HepG2 (cell line): Measurements from ENCODE around the gene COL27A1. TPM values are rescaled to one million over a fixed set of nuclear protein-coding genes. Genes with fewer than 3 reads are reported as not detected.

Experiments
- ATAC-seq: fragments of 200-7000 bp; cut with Tn5 transposase; 3 replicates; pipeline ENCODE4 v1.9.1; 2020; ENCODE audit warnings: mild to moderate bottlenecking, moderate library complexity
- BruUV-seq: library from RNA; stranded (reverse); fragments of 400-500 nt; replicated peaks from 2 replicates; lab custom pipeline; 2021; lab: Mats Ljungman, UMichigan
- CTCF ChIA-PET: fragments of 300-600 bp; formaldehyde crosslinking; extraction: SDS; loops from one replicate; lab custom pipeline; 2021; ENCODE audit warnings: low total read pairs, inconsistent platforms, low intra/inter-chr PET ratio; lab: Yijun Ruan, JAX
- POLR2A ChIA-PET: fragments of 350-600 bp; sonication (Branson Sonifier 250); formaldehyde crosslinking; loops from one replicate; lab custom pipeline; 2020; ENCODE audit warnings: antibody characterized with exemption, inconsistent platforms; lab: Yijun Ruan, JAX
- DNase-seq: peaks from one replicate; pipeline ENCODE4 v3.0.0-alpha.2; 2015; ENCODE audit warnings: low spot score
- FAIRE-seq: peaks from 3 replicates; lab custom pipeline; 2011; peaks lifted over from hg19 to GRCh38; lab: Jason Lieb, UNC
- H2AFZ ChIP-seq: one replicate; pipeline ENCODE4 v1.6.1; 2011; ENCODE audit warnings: low read length, inconsistent platforms
- H3K27ac ChIP-seq: fragments of 300-600 bp; 3 replicates; pipeline ENCODE4 v1.8.0; 2011; ENCODE audit warnings: mixed run types, mild to moderate bottlenecking, mixed read lengths, low read length, inconsistent platforms; ENCODE audit not compliant: insufficient read depth; ENCODE audit errors: extremely low read length
- H3K27me3 ChIP-seq, 2 experiments: fragments of 200-600 bp in 1 of 2; 2 replicates in 1 of 2; 3 replicates in 1 of 2; pipeline versions ENCODE4 v1.6.0 to v1.8.0; 2011; ENCODE audit warnings: low read length in 2 of 2, mild to moderate bottlenecking in 2 of 2, moderate library complexity in 2 of 2, inconsistent platforms in 1 of 2; ENCODE audit not compliant: insufficient read depth in 2 of 2, control insufficient read depth in 1 of 2
- H3K36me3 ChIP-seq, 2 experiments: fragments of 200-600 bp in 1 of 2; replicated peaks in 1 of 2; 2 replicates in 1 of 2; 3 replicates in 1 of 2; pipeline versions ENCODE4 v1.5.1 to v1.8.0; 2011; ENCODE audit warnings: low read length in 2 of 2, inconsistent platforms in 1 of 2; ENCODE audit not compliant: insufficient read depth in 2 of 2, control insufficient read depth in 1 of 2
- H3K4me1 ChIP-seq: 2 replicates; pipeline ENCODE4 v1.5.1; 2012; ENCODE audit warnings: low read length, inconsistent platforms; ENCODE audit not compliant: insufficient read depth
- H3K4me2 ChIP-seq: 2 replicates; pipeline ENCODE4 v1.6.0; 2011; ENCODE audit warnings: low read depth, low read length, inconsistent platforms
- H3K4me3 ChIP-seq, 3 experiments: fragments of 200-600 bp in 1 of 3; sonication (generic), shearing (Covaris generic) in 1 of 3; replicated peaks in 1 of 3; 2 replicates each; pipeline ENCODE4 v1.5.1; 2011 to 2016; ENCODE audit warnings: low read length in 3 of 3, inconsistent platforms in 2 of 3, low read depth in 2 of 3, mild to moderate bottlenecking in 2 of 3, control low read depth in 1 of 3, mixed read lengths in 1 of 3; ENCODE audit not compliant: insufficient read depth in 1 of 3
- H3K79me2 ChIP-seq: one replicate; pipeline ENCODE4 v1.6.1; 2011; ENCODE audit warnings: low read length, inconsistent platforms; ENCODE audit not compliant: insufficient read depth
- H3K9ac ChIP-seq: 2 replicates; pipeline ENCODE4 v1.6.0; 2011; ENCODE audit warnings: mild to moderate bottlenecking, low read depth, low read length, inconsistent platforms; ENCODE audit not compliant: insufficient read depth
- H3K9me3 ChIP-seq: 2 replicates; pipeline ENCODE4 v1.5.1; 2012; ENCODE audit warnings: mild to moderate bottlenecking, low read length
- H4K20me1 ChIP-seq: 2 replicates; pipeline ENCODE4 v1.6.0; 2011; ENCODE audit warnings: inconsistent platforms, mild to moderate bottlenecking, low read length, moderate library complexity; ENCODE audit not compliant: insufficient read depth
- ARHGAP35 ChIP-seq: sonication (generic); formaldehyde crosslinking; IDR thresholded peaks from 2 replicates; pipeline ENCODE4 v1.9.0; 2022; ENCODE audit warnings: mild to moderate bottlenecking, inconsistent platforms, moderate library complexity, missing genetic modification reagents, borderline replicate concordance
- CEBPG ChIP-seq: IDR thresholded peaks from 2 replicates; pipeline ENCODE4 v1.6.1; 2016
- MXI1 ChIP-seq: IDR thresholded peaks from 3 replicates; pipeline ENCODE4 v1.6.1; 2012; ENCODE audit warnings: low read depth, low read length, inconsistent platforms, borderline replicate concordance
- POLR2G ChIP-seq: fragments of 200-400 bp; formaldehyde crosslinking; IDR thresholded peaks from 2 replicates; pipeline ENCODE4 v1.6.1; 2018; ENCODE audit warnings: mild to moderate bottlenecking, low read depth, low read length, moderate library complexity
- SNRNP70 ChIP-seq: fragments of 200-400 bp; formaldehyde crosslinking; IDR thresholded peaks from 2 replicates; pipeline ENCODE4 v1.6.1; 2017; ENCODE audit warnings: mild to moderate bottlenecking, low read depth, low read length, moderate library complexity
- SPEN ChIP-seq: sonication (generic); formaldehyde crosslinking; IDR thresholded peaks from 2 replicates; pipeline ENCODE4 v1.5.1; 2020; ENCODE audit warnings: low read depth, mild to moderate bottlenecking, missing genetic modification reagents
- ZNF143 ChIP-seq: sonication (generic); formaldehyde crosslinking; IDR thresholded peaks from 2 replicates; pipeline ENCODE4 v1.4.0; 2020; ENCODE audit warnings: missing genetic modification reagents
- ZNF430 ChIP-seq: sonication (generic); formaldehyde crosslinking; IDR thresholded peaks from 2 replicates; pipeline ENCODE4 v1.9.0; 2021; ENCODE audit warnings: mild to moderate bottlenecking, missing genetic modification reagents
- ZNF552 ChIP-seq: sonication (generic); formaldehyde crosslinking; IDR thresholded peaks from 2 replicates; pipeline ENCODE4 v1.9.0; 2022; ENCODE audit warnings: missing genetic modification reagents, mild to moderate bottlenecking, borderline replicate concordance
- ZNF598 ChIP-seq: sonication (generic); formaldehyde crosslinking; IDR thresholded peaks from 2 replicates; pipeline ENCODE4 v1.5.1; 2020; ENCODE audit warnings: mild to moderate bottlenecking, missing genetic modification reagents, borderline replicate concordance
- ZNF782 ChIP-seq: sonication (generic); formaldehyde crosslinking; IDR thresholded peaks from 2 replicates; pipeline ENCODE4 v1.4.0; 2020; ENCODE audit warnings: missing genetic modification reagents, mild to moderate bottlenecking, borderline replicate concordance
- ZNF788 ChIP-seq: sonication (generic); formaldehyde crosslinking; IDR thresholded peaks from 2 replicates; pipeline ENCODE4 v1.5.0; 2020; ENCODE audit warnings: mild to moderate bottlenecking, missing genetic modification reagents, borderline replicate concordance
- WGBS: methylation state at CpG from one replicate; pipeline ENCODE4 v1.1.6; 2017; ENCODE audit warnings: low lambda C conversion rate; 5-methylcytosine and 5-hydroxymethylcytosine counted together
- in situ Hi-C: cut with HindIII; loops from 2 replicates; pipeline ENCODE4 v1.10.0; 2017; ENCODE audit warnings: low pct_unique_long_range_greater_than_20kb; ENCODE audit not compliant: extremely low pct_ligation_motif_present
- intact Hi-C: fragments of 100-400 bp; cut with micrococcal nuclease; formaldehyde crosslinking; loops from one replicate; pipeline ENCODE4 v1.10.0; 2022; ENCODE audit not compliant: unreplicated experiment
- polyA plus RNA-seq, 8 experiments: library from polyadenylated mRNA; depleted of rRNA in 3 of 8; stranded (reverse) in 7 of 8; unstranded in 1 of 8; fragments of >200 nt; fragmentation: Illumina TruSeq in 4 of 8; extraction: Trizol in 4 of 8; gene quantifications; 2 replicates each; pipeline versions ENCODE4 v1.2.1 to v1.2.3, GENCODE V29; 2011 to 2016; ENCODE audit warnings: low read depth in 4 of 8, missing spikeins in 1 of 8, mixed read lengths in 1 of 8; ENCODE audit not compliant: insufficient read depth in 1 of 8
- total RNA-seq, 5 experiments: library from RNA; depleted of rRNA; stranded (reverse); fragments of >200 nt; fragmentation: Illumina TruSeq; extraction: Trizol; gene quantifications; 2 replicates each; pipeline ENCODE4 v1.2.3, GENCODE V29; 2016; ENCODE audit warnings: low read depth in 1 of 5
- TF ChIP-seq, protein P1 (sequence below): sonication (generic); formaldehyde crosslinking; IDR thresholded peaks from 2 replicates; pipeline ENCODE4 v1.5.0; 2020; ENCODE audit warnings: mild to moderate bottlenecking, missing genetic modification reagents, borderline replicate concordance
- TF ChIP-seq, protein P2 (sequence below): sonication (generic); formaldehyde crosslinking; IDR thresholded peaks from 2 replicates; pipeline ENCODE4 v1.5.1; 2020; ENCODE audit warnings: missing genetic modification reagents, mild to moderate bottlenecking, borderline replicate concordance
- TF ChIP-seq, protein P3 (sequence below): sonication (generic); formaldehyde crosslinking; IDR thresholded peaks from 2 replicates; pipeline ENCODE4 v1.9.0; 2021; ENCODE audit warnings: missing genetic modification reagents, borderline replicate concordance

COL27A1 gene
- total and polyA plus RNA-seq, 2 of the 13 experiments (the other 11 are each of a cell fraction or from before 2014, with no cell fraction given), result 71.3 to 89.1 TPM

DNA sequence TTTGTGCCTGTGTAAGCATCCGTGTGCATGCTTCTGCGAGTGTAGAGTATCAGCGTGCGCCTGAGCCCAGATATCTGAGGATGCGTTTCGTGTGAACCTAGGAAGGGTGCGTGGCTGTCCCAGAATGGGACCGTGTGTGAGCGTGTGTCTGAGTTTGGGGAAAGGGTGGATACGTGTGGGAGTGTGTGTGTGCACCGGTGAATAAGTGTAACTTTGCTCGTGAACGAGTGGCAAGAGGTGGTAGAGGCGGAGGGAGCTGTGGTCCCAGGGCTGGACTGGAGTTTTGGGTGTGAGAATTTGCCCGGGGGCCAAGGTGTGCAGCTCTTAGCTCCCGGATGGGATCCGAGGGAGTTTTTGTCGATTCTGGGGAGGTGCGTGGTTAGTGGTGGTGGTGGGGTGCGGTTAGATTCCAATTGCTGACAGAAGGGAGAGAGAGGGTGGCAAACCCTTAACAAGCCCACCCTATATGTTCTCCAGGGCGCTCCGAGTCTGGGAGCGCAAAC lies 686 bp upstream of the COL27A1 start (continued):
- TF ChIP-seq ARHGAP35 (0 out of 2 replicates have a peak, but pooled peaks have one; percentile 13), ZNF430 (no peak), ZNF143 (CRISPR knock-in tag) (0 out of 2 replicates have a peak, but pooled peaks have one; percentile 23), ZNF598 (no peak)
- TF ChIP-seq, protein P1, sequence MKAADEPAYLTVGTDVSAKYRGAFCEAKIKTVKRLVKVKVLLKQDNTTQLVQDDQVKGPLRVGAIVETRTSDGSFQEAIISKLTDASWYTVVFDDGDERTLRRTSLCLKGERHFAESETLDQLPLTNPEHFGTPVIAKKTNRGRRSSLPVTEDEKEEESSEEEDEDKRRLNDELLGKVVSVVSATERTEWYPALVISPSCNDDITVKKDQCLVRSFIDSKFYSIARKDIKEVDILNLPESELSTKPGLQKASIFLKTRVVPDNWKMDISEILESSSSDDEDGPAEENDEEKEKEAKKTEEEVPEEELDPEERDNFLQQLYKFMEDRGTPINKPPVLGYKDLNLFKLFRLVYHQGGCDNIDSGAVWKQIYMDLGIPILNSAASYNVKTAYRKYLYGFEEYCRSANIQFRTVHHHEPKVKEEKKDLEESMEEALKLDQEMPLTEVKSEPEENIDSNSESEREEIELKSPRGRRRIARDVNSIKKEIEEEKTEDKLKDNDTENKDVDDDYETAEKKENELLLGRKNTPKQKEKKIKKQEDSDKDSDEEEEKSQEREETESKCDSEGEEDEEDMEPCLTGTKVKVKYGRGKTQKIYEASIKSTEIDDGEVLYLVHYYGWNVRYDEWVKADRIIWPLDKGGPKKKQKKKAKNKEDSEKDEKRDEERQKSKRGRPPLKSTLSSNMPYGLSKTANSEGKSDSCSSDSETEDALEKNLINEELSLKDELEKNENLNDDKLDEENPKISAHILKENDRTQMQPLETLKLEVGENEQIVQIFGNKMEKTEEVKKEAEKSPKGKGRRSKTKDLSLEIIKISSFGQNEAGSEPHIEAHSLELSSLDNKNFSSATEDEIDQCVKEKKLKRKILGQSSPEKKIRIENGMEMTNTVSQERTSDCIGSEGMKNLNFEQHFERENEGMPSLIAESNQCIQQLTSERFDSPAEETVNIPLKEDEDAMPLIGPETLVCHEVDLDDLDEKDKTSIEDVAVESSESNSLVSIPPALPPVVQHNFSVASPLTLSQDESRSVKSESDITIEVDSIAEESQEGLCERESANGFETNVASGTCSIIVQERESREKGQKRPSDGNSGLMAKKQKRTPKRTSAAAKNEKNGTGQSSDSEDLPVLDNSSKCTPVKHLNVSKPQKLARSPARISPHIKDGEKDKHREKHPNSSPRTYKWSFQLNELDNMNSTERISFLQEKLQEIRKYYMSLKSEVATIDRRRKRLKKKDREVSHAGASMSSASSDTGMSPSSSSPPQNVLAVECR (CRISPR knock-in tag), result 0 out of 2 replicates have a peak, but pooled peaks have one; percentile 12

DNA sequence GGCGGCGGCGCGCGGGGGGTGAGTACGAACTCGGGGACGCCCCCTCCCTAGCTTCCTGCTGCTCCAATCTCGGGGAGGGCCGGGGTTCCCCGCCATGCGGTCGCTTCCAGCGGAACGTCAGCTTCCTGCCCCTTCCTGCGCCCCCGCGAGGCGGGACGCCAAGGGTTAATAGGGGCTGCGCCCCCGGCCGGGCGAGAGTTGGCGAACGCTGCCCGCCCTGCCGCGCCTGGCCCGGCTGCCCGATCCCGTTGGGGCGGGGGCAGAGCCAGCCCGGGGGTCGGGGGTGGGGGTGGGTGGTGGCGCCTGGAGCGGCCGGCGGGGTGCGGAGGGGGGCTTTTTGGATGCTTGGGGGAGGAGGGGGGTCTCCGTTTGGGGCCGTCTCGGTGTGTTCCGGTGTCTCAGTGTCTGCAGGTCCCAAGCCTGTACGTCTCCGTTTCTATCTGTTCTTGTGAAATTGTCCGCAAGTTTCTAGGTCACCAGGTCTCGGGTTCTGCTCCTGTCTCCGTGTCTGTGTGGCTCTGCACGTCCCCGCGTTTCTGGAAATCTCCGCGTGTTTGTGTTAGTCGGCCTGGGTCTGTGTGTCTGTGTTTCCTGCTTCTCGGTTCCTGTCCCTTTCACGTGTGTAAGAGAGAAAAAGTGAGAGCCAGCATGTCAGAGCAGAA lies 789 bp downstream of the COL27A1 start:
- H3K9me3 ChIP-seq, result no peaks in the 10 kb centered on the region
- H2AFZ ChIP-seq, result no peak overlapping the region
- peaks cover 62% of the 10 kb centered on the region for H3K79me2 ChIP-seq
- H3K27ac ChIP-seq, result peak overlapping the region; percentile 59
- 0% methylated on average over 11 of the region's 57 CpGs for WGBS
- peaks cover 65% of the 10 kb centered on the region for H3K4me1 ChIP-seq
- in situ Hi-C loops (loop anchor here (5.0 kb wide), 1 partner anchor 136 kb away; no protein-coding TSS in a partner anchor), intact Hi-C loops (loop anchor here (1.0 to 5.0 kb wide), 5 partner anchors 19 to 136 kb away; no protein-coding TSS in a partner anchor)
- no peak for DNase-seq
- H3K9ac ChIP-seq, result peak overlapping the region; percentile 84
- ATAC-seq, result no peak
- peaks cover 44% of the 10 kb centered on the region for H4K20me1 ChIP-seq
- H3K36me3 ChIP-seq, result peaks cover 7 to 24% of the 10 kb centered on the region in 2 experiments; a peak in 4 of 5 replicates
- peaks cover 0 to 4% of the 10 kb centered on the region in 2 experiments; a peak in 1 of 5 replicates for H3K27me3 ChIP-seq
- ChIA-PET CTCF (interaction anchor here (4.2 kb wide), 1 partner anchor 48 kb away, joined by 63 read pairs; no protein-coding TSS in a partner anchor), POLR2A (interaction anchor here (1.0 to 13.2 kb wide), 10 partner anchors 13 to 75 kb away, joined by 3 to 252 read pairs (median 15); partner anchors contain the start of gene KIF12)
- no TSS peak for BruUV-seq
- peak overlapping the region; percentile 94 for H3K4me2 ChIP-seq
- peak overlapping the region; percentile 78 to 100 (median 94) for H3K4me3 ChIP-seq
- no peak for FAIRE-seq
- TF ChIP-seq ZNF552 (CRISPR knock-in tag) (no peak; the same call in 1 of the 2 replicates), SPEN (CRISPR knock-in tag) (no peak), ZNF782 (CRISPR knock-in tag) (no peak), SNRNP70 (no peak), POLR2G (no peak), CEBPG (CRISPR knock-in tag) (no peak), MXI1 (no peak), ZNF788 (no peak)
- TF ChIP-seq, protein P2, sequence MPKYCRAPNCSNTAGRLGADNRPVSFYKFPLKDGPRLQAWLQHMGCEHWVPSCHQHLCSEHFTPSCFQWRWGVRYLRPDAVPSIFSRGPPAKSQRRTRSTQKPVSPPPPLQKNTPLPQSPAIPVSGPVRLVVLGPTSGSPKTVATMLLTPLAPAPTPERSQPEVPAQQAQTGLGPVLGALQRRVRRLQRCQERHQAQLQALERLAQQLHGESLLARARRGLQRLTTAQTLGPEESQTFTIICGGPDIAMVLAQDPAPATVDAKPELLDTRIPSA (CRISPR knock-in tag), result no peak
- TF ChIP-seq, protein P3, sequence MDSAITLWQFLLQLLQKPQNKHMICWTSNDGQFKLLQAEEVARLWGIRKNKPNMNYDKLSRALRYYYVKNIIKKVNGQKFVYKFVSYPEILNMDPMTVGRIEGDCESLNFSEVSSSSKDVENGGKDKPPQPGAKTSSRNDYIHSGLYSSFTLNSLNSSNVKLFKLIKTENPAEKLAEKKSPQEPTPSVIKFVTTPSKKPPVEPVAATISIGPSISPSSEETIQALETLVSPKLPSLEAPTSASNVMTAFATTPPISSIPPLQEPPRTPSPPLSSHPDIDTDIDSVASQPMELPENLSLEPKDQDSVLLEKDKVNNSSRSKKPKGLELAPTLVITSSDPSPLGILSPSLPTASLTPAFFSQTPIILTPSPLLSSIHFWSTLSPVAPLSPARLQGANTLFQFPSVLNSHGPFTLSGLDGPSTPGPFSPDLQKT, result no peak
